ENCODE measurements around the gene NFYC.

GRCh38 chr1:40679165-40679953, 12.1 kb upstream of the NFYC start:
- no peak for TF ChIP-seq POLR2A (IDR thresholded peaks at IDR 0.05; ENCODE audit: low read depth)
- TF ChIP-seq, protein P1, sequence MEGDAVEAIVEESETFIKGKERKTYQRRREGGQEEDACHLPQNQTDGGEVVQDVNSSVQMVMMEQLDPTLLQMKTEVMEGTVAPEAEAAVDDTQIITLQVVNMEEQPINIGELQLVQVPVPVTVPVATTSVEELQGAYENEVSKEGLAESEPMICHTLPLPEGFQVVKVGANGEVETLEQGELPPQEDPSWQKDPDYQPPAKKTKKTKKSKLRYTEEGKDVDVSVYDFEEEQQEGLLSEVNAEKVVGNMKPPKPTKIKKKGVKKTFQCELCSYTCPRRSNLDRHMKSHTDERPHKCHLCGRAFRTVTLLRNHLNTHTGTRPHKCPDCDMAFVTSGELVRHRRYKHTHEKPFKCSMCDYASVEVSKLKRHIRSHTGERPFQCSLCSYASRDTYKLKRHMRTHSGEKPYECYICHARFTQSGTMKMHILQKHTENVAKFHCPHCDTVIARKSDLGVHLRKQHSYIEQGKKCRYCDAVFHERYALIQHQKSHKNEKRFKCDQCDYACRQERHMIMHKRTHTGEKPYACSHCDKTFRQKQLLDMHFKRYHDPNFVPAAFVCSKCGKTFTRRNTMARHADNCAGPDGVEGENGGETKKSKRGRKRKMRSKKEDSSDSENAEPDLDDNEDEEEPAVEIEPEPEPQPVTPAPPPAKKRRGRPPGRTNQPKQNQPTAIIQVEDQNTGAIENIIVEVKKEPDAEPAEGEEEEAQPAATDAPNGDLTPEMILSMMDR (IDR thresholded peaks at IDR 0.05): no peak
